H54 (cell line): ENCODE results near the gene UGT2A3.
"Not testable (repeated sequence)": the region's sequence is repeated elsewhere in the genome, so short reads cannot be mapped to it uniquely, and the experiment has no call there.

Source experiments
- DNase-seq: peaks from one replicate; pipeline ENCODE4 v3.0.0; 2011; ENCODE audit warnings: low spot score, mixed read lengths; ENCODE audit not compliant: insufficient read length
- FAIRE-seq: peaks from 3 replicates; lab custom pipeline; 2011; peaks lifted over from hg19 to GRCh38; lab: Jason Lieb, UNC
- POLR2A ChIP-seq: IDR thresholded peaks from 2 replicates; pipeline ENCODE4 v1.6.1; 2011; ENCODE audit warnings: low read depth, mild to moderate bottlenecking, low read length

The UGT2A3 gene

DNA sequence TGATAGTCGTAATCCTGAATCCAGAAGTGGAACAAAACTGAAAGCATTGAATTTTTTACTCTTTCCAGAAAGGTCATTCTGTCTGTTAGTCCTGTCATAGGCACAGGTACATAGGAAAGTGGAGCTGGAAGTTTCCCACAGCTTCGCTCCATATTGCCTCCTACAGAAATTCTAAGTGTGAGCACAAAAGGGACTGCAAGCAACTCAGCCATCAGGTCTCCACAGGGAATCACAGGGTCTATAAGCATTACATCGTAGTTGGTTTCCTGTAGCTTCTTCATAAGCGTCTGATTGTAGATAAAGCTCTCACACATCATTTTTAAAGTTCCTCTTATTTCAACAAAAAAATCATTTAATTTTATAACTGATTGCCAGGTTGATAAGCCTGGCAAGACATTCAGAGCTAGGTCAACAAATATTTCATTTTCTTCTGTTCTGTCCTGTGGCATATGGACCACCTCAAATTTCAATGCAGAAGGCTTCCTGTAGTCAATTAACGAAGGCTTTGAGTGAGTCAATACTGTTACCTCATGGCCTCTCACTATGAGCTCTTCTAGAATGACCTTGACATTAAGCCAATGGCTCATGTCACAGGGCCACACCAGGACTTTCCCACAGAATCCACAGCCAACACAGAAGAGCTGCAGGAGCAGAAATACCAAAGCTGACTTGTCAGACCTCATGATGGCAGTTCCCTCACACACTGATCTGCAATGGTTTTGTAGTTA is at the start of gene UGT2A3:
UGT2A3 (minus strand) TSS at position 727 of the 728 bp plus-strand sequence; CDS start at position 683, 44 bp downstream.
- FAIRE-seq (no peak), DNase-seq (no peak)
- TF ChIP-seq POLR2A = no peak

- DNase-seq = no peak
- no peak for TF ChIP-seq POLR2A
- FAIRE-seq = no peak
These were observed 45.4 kb upstream of the UGT2A3 start for GRCh38 chr4:68997040-68997439.

- no peak for TF ChIP-seq POLR2A
- DNase-seq = no peak
- FAIRE-seq = no peak
These were observed 43.7 kb upstream of the UGT2A3 start for GRCh38 chr4:68995292-68995691.

DNA sequence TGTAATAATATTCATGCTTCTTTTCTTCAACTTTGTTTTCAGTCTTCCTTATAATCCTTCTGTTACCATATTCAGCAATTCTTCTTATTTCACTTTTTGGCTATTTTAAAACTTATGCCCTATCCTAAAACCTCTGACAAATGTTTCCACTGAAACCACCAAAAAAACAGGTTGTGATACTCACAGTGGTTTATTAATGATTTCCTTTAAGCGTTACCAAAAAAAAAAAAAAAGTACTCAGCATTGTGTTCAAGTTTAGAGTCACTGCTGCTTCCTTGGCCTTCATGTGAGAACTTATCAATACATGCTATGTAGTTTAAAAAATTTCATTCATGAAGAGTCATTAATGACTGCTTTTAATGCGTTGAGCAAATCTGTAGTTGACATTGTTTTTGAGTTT is 35.4 kb upstream of the UGT2A3 start:
- FAIRE-seq (no peak), DNase-seq (no peak)
- no peak for TF ChIP-seq POLR2A

GRCh38 chr4:68985442-68985841 is 33.8 kb upstream of the UGT2A3 start:
- no peak for TF ChIP-seq POLR2A
- DNase-seq (no peak), FAIRE-seq (no peak)

GRCh38 chr4:68984947-68985346 is 33.3 kb upstream of the UGT2A3 start:
- no peak for DNase-seq

GRCh38 chr4:68963374-68963773 is 11.8 kb upstream of the UGT2A3 start:
- FAIRE-seq (no peak), DNase-seq (no peak)
- TF ChIP-seq POLR2A = no peak

More at GRCh38 chr4:68984947-68985346, 33.3 kb upstream of the UGT2A3 start:
- FAIRE-seq = no peak
- TF ChIP-seq POLR2A = no peak

DNA sequence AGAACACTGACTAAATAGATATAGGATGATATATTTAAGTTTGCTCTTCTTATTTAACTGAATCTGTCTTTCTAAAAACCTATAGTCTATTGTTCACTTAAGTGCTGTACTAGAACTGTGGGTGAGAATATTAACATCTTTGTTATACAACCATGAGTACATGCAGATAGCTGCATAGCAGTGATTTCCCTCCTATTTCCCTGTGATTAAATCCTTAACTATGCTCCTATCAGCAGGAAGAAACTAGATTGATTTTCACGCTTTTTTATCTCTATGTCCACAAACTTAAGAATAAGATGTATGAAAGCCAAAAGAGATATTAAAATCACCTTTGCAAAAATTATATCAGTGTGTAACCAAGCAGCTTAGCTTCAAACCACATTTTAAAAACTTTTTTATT is 11.3 kb upstream of the UGT2A3 start:
- no peak for TF ChIP-seq POLR2A
- FAIRE-seq (no peak), DNase-seq (no peak)

- no peak for TF ChIP-seq POLR2A
- FAIRE-seq = no peak
- DNase-seq = no peak
These were observed 8.9 kb upstream of the UGT2A3 start for GRCh38 chr4:68960294-68961163.

- not testable (repeated sequence) for FAIRE-seq, DNase-seq
These were observed 7.5 kb upstream of the UGT2A3 start for GRCh38 chr4:68959085-68959484.

DNA sequence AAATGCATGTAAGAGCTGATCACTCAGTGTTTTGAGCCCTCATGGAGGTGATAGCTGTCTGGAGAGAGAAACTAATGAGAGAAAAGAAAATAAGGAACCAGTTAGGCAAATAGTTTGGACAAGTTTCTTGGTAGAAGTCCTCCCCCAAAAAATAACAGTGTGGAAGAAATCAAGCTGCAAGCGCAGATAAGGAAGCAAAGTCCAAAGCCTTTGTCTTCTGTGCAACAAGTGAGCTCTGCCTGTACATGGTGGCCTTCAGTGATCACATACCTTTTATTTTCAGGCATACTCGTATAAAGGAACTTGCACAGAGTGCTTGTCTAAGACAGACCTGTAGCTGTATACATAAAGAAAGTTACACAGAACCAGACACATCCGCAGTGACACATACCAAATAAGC is 2.5 kb upstream of the UGT2A3 start:
- TF ChIP-seq POLR2A = no peak
- FAIRE-seq (no peak), DNase-seq (no peak)

DNA sequence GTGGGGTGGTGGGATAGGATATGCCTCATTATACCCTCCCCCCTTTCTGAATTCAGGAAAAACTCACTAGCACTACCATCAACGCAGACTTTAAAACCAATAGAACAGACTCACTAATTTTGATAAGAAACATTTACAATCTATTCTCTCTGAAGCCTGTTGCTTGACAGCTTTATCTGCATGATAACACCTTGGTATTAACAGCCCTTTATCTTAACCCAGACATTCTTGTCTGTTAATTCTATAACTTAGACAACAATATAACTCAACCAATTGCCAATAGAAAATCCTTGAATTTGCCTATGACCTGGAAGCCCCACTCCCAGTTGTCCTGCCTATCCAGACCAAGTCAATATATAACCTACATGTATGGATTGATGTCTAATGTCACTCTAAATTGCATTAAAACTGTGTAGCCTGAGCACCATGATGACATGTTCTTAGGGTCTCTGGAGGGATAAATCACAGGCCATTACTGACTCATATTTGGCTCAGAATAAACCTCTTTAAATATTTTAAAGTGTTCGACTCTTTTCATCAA is 1.5 kb upstream of the UGT2A3 start:
- FAIRE-seq = no peak

GRCh38 chr4:68951806-68952585 is 392 bp upstream of the UGT2A3 start:
- no peak for TF ChIP-seq POLR2A
- DNase-seq = no peak
- no peak for FAIRE-seq

More for the DNA sequence above, 1.5 kb upstream of the UGT2A3 start:
- no peak for DNase-seq
- TF ChIP-seq POLR2A = no peak
